Inflammatory macrophage (primary cell): ENCODE data around the gene MYO1B.

ENCODE experiments used
- DNase-seq, 2 donors: peaks; one replicate each; pipeline ENCODE4 v3.0.0-alpha.2; 2020 to 2022

The MYO1B gene

GRCh38 chr2:191226196-191226595 is 19.0 kb upstream of the MYO1B start:
- no peak for DNase-seq

- no peak for DNase-seq
Observed at GRCh38 chr2:191228333-191228732, 16.9 kb upstream of the MYO1B start.

GRCh38 chr2:191228861-191229260 is 16.3 kb upstream of the MYO1B start:
- DNase-seq, result no peak

GRCh38 chr2:191230174-191230573 is 15.0 kb upstream of the MYO1B start:
- peak; percentile 48 to 74 for DNase-seq

GRCh38 chr2:191231995-191232394 is 13.2 kb upstream of the MYO1B start:
- peak; percentile 21 to 27 for DNase-seq

GRCh38 chr2:191233533-191233932 is 11.7 kb upstream of the MYO1B start:
- DNase-seq, result no peak

- DNase-seq, result no peak
Observed at GRCh38 chr2:191234376-191234775, 10.8 kb upstream of the MYO1B start.

- no peak for DNase-seq
Observed at GRCh38 chr2:191240871-191241270, 4.3 kb upstream of the MYO1B start.

- no peak for DNase-seq
Observed at GRCh38 chr2:191241418-191241817, 3.8 kb upstream of the MYO1B start.

- no peak for DNase-seq
Observed at GRCh38 chr2:191243154-191243553, 2.0 kb upstream of the MYO1B start.

- DNase-seq, result no peak
Observed at GRCh38 chr2:191244350-191244749, 854 bp upstream of the MYO1B start.

GRCh38 chr2:191245869-191246531 is 796 bp downstream of the MYO1B start:
- DNase-seq, result no peak

- no peak for DNase-seq
Observed at GRCh38 chr2:191246820-191247380, 1.7 kb downstream of the MYO1B start.

GRCh38 chr2:191247381-191248057 is 2.3 kb downstream of the MYO1B start:
- peak; percentile 61 to 80 for DNase-seq

- DNase-seq, result peak in 1 of 2 donors; percentile 4
Observed at GRCh38 chr2:191249156-191249813, 4.1 kb downstream of the MYO1B start.

- no peak for DNase-seq
Observed at GRCh38 chr2:191250400-191250799, 5.2 kb downstream of the MYO1B start.

- DNase-seq, result no peak
Observed at GRCh38 chr2:191250986-191251385, 5.8 kb downstream of the MYO1B start.

- DNase-seq, result no peak
Observed at GRCh38 chr2:191252699-191253098, 7.5 kb downstream of the MYO1B start.

- no peak for DNase-seq
Observed at GRCh38 chr2:191253476-191253875, 8.3 kb downstream of the MYO1B start.

GRCh38 chr2:191255271-191255670 is 10.1 kb downstream of the MYO1B start:
- DNase-seq, result no peak

- no peak for DNase-seq
Observed at GRCh38 chr2:191255756-191256312, 10.6 kb downstream of the MYO1B start.

- DNase-seq, result no peak
Observed at GRCh38 chr2:191257934-191258333, 12.7 kb downstream of the MYO1B start.

GRCh38 chr2:191258996-191259395 is 13.8 kb downstream of the MYO1B start:
- DNase-seq, result no peak
